GM18507 (cell line): ENCODE data around the gene NR2F2.

ENCODE experiments used
- DNase-seq: peaks from one replicate; pipeline ENCODE4 v3.0.0; 2011; ENCODE audit warnings: low read depth; ENCODE audit not compliant: insufficient read length; ENCODE audit errors: extremely low spot score
- FAIRE-seq: peaks from 2 replicates; lab custom pipeline; 2011; peaks lifted over from hg19 to GRCh38; lab: Jason Lieb, UNC

NR2F2 gene

DNA sequence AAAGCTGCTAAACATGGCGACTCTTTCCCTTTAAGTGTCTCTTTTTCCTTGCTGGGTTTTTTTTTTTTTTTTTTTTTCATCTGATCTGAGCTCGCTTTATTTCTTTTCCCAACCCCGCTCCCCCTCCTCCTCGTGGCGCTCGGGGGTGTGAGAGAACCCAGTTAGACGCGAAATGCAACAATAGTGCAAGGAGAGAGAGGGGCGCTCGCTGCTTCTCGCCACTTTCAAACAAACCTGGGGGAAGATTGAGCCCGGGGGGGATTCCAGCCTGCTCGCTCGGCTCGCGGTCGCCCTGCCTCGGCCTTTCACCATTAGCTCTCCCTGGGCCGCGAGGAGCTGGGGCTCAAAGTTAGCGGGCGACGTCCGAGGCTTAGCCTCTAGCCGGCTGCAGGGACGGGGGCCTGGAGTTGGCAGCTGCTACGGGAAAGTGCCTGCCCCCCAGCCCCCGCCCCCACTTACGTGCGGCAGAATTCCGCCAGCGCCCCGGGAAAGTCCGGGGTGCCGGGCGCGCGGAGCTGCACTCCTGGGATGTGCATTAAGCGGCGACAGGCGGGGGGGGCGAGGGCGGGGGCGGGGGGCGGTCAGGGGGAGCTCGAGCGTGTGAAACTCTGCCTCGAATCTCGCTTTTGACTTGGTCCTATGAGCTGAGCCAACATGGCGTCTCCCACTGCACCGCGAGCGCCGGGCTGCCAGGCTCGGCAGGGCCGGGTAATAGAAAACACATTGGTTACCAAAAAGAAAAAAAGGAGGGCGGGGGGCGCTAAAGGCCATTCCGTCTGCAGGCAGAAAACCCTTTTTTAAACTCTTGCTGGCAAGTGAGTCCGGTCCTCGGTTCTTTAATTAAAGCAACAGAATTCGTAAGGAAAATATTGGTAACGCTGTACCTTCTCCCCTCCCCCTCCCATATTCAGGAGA is 10.4 kb downstream of the NR2F2 start:
- no peak for DNase-seq
- FAIRE-seq = no peak

DNA sequence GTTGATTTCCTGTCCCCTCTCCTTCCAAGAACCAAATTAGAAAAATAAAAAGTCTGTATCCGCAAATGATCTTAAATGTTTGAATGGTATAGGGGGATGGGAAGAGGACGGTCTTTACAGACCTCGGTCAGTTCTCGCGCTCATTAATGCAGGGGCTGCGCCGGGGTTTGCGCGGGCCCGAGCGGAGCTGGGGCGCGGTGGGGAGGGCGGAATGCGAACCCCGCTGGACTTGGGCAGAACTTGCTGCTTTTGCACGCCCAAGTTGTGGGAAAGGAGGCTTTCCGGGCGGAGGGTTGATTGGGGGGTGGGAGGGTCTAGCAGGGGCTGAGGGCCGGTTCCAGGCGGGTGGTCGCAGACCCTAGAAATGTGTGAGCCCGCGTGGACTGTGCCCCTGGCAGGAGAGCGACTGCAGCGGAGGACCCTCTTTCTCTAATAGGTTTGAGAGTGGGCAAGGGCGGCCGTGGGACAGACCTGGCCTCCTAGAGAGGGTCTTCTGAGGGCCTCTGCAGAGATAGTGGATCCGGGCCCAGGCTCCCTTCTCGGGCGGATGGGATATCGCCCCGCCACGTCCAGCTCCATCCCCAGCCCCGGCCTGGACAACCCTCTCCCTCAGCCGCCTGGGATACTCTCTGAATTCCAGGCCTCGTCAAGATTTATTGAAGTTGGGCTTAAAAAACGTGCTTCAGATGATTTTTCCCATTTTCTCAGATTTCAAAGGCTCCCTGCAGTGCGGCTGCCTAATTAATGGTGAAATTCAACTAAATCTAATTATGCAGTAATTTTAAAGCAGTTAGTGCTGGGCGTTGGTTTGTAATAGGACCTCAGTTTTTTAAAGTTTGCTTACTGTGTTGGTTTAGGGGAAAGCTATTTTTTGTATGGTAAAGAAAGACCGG is 11.3 kb downstream of the NR2F2 start:
- no peak for DNase-seq
- no peak for FAIRE-seq

DNA sequence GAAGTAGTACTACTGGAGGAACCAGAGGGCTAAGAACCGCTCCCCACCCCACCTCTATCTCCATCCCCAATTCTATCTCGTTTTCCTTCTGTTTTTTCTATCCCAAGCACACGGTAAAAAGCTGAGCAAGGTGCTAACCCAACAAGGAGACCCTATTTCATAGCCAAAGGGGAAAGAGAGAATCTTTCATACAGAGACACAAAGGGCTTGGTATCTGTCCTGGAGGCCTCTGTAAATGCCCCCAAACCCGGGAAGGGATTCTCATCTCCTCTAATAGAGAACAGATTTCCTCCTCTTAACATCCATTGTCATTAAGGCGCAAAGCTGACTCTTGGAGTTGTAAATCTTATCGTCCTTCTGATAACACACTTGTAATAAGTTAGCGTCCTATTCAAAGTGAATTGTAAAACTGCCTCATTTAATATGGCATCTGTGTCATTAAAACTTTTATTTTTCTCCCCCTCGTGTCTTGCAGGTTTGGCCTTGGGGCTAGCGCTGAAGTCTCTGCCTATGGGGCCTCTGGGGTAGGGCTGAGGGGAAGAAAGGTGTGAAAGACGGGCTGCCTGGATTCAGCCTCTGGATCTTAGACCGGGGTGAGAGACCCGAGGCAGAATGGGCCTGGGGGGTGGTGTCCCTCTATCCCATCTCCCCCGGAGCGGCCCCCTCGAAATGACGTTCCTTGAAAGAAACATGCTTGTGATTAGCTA is 12.1 kb downstream of the NR2F2 start:
- FAIRE-seq (no peak), DNase-seq (no peak)

DNA sequence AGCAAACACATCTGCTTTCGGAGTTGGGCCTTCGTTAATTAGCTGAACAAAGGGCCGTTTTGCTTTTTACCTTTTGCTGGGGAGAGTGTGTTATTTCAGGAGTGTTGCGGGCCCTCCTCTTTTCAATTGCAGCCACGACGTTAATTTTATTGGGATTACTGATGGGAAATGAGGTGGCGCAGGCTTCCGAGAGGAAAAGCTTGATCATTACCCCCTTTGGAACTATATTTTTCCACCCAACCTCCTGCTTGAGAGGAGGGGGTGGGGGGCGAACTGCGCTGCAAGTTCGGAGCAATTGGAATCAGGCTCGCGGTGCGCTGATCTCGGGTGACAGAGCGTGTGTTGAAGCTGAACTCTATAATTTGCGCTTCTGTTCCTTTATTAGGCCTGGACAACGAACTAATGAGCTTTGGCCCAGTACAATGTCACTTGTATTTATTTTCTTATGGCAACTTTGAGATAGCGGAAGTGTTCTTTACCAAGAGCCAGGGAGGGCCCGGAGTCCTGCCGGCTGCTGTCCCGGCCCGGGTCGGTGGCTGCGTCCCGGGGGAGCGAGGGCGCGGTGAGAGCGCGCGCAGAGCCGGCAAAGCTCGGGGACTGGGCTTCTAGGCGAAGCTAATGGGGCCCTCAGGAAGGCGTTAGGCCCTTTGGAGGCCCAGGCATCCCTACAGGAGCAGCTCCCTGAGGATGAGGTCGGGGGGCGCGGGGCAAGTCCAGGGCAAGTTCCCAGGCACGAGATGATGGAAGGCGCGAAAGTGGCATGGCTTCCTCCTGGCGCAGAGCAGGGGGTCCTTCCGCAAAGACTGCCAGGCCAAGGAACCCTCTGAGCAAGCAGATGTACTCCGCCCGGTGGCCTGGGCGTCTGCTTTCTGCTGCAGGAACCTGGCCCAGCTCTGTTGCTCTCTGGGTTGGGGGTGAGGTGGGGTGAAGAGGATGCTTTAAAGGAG is 12.9 kb downstream of the NR2F2 start:
- DNase-seq (no peak), FAIRE-seq (no peak)

DNA sequence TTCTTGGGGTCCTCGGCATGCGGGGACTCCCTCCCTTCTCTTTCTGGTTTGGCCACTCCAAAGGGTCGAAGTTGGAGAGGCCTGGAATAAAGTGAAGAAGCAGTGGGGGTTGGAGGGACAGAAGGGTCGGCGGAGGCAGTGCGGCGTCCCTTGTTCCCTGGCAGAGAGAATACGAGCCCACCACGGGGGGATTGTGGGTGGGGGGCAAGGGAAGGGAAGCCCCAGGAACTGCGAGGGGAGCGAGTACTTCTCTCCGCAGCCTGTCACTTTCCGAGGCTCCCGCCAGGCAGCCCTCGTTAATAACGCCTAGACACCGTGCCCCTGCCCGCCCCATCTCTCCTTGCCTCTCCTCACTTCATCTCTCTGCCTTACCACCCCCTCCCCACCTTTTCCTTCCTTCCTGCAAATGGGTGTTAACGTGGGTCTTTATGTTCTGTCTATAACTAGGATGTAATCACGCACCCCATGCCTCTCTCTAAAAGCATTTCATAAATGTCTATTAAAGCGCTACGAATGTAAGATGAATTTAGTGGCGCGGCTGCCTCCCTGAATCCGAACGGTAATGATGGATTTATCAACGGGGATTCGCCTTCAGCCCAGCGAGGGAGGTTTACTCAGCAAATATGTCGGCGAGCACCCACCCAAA is 13.7 kb downstream of the NR2F2 start:
- FAIRE-seq = no peak
- no peak for DNase-seq

DNA sequence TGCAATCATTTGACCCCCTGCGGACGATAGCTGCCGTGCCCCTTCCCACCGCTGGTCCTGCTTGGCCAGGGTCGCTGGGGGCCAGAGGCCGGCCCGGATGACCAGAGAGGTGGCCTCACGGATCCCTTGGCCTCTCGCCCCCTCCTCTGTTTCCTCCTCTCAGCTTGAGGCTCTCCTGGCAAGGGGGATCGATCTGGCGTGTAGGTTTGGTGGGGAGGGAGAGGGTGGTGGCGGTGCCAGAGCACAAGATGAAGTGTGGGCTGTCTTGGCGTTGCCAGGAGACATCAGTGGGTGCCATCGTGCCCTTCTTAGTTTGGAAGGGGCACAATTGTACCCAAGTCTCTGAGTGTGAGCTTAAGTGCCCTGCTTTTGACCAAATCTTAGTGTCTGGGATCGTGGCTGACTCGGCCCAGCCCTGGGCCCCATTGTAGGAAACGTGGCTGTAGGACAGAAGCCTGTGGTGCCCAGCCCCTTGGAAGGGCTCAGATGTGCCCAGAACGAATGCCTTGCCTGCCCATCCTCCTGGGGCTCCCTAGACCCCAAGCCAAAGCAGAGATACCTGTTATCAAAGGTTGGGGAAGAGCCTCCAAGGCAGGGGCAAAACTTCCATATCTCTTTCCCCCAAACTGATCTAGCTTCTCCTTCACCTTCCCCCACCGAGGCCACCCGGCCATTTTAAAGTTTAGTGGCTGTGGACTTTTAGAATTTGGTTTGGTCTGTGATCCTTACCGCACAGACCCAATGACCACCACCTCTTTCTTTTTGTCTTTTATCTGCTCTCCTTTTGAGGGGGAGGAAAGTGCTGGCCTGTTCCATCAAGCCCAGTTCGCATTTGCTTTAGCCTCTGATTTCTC is 14.4 kb downstream of the NR2F2 start:
- DNase-seq = no peak
- FAIRE-seq = no peak

DNA sequence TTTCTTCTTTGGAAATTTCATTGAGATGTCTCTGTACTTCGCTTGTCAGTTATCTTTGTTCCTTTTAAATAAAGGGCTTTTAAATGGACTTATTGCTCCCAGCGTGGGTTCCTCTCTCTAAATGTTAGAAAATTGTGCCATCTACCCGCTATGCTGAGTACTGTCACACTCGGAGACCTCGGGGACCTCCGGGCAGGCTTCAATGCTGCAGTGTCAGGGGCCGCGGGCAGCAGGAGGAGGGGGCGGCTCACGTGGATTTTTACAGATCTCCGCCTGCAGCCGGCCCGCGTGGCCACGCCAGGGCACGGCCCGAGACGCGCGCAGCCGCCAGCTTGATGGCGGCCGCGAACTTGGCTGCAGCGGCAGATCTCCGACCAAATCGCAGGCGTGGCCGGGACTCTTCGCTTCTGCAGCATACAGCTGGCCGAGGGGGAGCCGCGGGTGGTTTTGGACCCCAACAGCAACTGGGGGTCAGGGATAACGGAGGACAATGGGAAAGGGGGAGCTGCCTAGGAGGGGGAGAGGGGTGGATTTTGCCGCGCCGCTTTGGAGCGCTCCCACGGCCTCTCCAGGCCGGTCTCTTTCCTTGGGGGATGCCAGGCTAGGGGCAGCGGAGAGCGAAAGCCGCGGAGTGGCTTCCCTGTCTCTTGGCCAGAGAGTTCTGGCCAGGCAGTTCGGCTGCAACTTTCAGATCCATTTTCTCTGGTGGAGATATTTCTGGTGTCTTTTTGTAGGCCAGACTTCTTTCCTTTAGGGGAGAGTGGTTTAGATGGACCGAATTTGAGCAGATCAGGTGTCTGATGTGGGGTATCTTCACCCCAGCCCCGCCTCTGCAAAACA is 15.3 kb downstream of the NR2F2 start:
- DNase-seq = no peak
- FAIRE-seq = no peak

DNA sequence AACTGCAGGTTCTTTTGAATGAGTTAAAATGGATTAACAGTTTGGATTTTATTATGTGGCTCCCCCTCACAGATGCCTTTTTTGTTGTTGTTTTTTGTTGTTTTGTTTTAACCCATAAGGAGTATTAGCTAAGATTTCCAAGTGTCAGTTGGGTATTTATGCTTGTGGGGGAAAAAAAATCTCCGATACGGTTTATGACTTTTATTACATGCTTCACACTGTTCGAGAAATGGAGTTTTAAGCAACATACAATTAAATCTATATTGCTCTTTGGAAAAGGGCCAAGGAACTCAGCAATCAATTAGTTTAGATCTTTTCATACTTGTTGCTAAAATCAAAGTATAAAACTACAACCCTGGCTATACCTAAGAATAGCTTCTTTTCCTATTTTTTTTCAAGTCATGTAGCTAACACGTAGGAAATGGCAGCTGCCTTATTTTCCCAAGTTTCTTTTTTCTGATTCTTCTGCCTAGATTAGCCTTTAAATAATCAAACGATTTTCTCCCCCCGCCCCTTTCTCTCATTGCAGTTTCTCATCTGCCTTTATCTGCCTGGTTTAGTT is 16.0 kb downstream of the NR2F2 start:
- DNase-seq = no peak
- no peak for FAIRE-seq

DNA sequence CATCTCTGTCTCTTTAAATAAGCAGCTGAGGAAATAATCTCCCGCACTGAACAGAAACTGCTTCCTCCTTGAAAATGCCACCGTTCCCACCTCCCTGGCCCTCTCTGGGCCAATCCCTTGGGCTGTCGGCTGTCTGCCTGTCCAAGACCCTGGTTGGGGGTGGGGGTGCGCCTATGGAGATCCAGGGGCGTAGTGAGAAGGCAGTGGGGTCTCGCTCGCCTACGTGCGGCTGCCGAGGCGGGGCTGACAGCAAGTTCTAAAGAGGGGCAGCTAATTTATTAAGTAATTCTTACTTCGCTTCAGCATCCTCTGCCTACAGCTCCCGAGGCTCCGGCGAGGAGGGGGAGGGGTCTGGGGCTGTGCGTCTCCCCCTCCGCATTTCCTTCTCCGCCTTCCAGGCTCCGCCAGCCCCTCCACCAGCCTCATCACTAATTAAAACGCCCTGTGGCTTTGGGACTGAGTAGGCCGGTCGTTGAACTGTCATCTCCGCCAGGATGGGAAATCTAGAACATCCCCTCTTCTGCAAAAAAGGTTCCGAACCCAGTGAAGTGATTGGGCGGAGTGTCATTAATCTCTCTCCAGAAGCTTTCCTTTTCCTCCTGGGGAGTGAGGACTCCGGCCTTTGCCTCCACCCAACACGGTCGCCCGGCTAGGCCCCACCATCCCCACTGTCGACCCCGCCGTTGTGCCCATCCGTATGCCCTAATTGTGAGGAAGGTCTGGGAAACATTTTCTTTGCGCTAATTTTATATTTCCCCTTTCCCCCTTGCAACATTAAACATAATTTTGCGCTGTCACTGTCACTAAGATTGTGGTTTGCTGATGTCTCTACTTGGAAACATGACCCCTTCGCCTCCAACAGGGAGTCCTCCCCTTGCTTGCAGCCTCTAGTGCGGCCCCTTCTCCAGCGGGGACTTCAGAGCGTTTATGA is 16.9 kb downstream of the NR2F2 start:
- FAIRE-seq = no peak
- no peak for DNase-seq

DNA sequence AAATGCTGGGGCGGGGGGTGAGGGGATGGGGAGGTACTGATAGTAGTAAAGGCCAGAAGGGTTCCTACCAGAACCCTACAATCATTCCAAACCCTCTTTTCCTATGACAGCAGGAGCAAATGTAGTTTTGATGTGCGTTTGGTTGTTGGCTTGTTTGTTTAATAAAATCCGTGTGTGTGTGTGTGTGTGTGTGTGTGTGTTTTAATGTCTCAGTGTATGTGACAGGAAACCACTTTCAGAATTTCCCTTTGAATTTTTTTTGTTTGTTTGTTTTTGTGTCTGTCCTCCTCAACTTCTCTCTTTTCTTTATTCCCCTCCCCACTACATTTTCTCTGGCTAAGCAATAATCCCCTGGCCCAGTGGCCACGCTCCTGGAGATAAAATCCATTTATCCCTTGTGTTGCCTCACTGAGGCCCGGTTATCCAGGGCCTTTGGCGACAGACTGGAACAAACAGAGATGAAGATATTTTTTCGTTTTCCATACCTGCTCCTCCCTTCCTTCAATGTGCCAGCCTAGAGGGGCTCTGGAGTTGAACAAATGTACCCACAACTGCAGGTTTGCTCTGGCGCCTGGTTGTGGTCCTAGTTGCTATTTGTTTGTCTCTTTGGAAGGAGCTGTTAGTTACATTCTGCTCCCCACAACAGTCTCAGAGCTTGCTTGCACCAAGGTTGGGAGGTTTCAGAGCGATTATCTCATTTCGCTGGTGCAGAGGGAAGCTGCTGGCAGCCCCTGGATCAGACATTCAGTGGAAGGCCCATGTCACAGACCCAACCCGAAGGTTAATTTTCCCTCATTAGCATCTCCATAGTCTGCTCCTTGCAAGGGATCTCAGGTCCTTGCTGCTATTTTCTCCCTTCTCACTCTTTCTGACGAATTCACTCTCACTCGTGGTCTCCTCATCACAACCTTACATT is 17.9 kb downstream of the NR2F2 start:
- no peak for FAIRE-seq
- DNase-seq = no peak

DNA sequence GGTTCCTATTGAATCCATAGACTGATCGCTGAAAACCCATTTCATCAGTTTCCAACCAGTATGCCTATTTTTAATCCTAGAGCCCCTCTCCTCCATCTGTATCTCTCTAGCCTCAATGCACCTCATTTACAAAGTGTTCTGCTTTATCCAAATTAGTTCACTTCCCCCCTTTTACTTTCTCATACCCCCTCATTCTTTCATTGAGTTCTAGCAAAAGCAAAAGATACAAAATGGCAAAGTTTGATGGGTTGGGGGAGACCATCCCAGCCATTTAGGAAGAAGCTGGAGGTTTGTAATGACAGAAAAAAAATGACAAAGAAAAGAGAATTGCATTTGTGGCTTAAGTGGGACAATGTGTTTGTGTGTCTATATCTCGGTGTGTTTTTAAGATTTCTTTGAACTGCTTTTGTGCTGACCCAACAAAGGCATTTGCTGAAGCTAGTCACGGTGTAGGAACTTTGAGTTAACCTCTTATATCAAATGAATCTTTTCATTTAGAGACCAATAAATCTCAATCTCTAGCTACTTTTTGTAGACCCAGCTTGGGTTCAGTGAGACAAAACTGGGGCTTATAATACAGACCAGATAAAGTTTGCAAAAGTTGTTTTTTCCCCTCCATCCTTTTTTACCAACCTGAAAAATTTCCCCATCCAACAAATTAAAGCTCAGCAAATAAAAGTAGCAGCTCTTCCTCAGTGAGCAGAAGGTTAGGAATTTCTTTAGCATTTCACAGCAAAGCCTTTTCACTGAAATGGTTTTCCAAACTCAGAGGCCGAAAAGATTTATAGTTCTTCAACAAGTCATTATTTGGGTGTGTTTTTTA is 18.7 kb downstream of the NR2F2 start:
- no peak for FAIRE-seq
- no peak for DNase-seq

DNA sequence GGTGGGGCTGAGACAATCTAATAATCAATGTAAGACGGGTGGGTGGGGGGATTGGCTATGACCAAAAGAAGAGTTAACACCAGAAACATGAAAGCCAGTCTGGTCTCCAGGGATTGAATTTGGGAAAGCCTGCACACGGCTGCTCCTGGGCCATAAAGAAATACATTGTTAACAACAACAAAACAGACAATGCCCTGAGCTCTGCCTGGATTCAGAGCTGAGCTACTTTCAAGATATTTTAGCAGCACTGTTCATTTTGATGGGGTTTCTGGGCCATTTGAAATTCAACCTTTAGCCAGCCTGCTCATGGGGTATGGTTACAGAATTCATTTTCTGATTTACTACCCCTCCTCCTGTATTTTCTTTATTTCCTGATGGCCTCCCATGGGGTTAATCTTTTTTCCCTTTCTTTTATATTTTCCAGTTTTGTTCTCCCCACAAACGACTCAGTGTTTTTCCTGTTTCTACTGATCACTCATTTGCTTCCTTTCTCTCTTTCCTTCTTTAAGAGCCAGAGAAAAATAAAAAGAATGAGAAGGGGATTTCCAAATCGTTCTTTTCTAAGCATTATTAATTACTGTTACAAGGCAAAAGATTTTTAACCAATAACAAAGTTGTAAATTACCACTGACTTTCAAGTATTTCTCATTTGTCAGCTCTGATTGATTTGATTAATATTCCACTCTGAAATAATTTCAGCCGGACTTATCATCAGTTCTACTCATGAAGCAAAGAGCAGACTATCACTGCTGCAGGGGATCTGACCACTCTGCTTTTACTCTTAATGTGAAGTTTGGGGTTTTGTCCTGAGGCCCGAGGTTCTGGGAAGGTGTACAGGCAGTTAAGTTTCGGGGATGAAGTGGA is 19.6 kb downstream of the NR2F2 start:
- no peak for DNase-seq
- FAIRE-seq = no peak
